Measurements from ENCODE around the gene NDUFB7.
A peak's percentile ranks its signal among the peaks of the same experiment; 100 is the strongest.

The NDUFB7 gene

GRCh38 chr19:14528419-14529253 is 43.2 kb downstream of the NDUFB7 start:
- peaks cover 19% of the 10 kb centered on the region for H3K36me3 ChIP-seq
- no peaks in the 10 kb centered on the region for H3K9me3 ChIP-seq
- peak overlapping the region; percentile 75 for H3K4me3 ChIP-seq
- H3K27me3 ChIP-seq = no peaks in the 10 kb centered on the region
- H3K9ac ChIP-seq = peak overlapping the region; percentile 74
- H3K4me2 ChIP-seq = peak overlapping the region; percentile 92
- no peak for TF ChIP-seq Cebpa-rat (IDR thresholded peaks at IDR 0.05)
- peak overlapping the region; percentile 76 for H3K27ac ChIP-seq
- H4K20me1 ChIP-seq = peaks cover 38% of the 10 kb centered on the region
- H3K4me1 ChIP-seq = peaks cover 42% of the 10 kb centered on the region

- no peak for TF ChIP-seq Cebpa-rat (IDR thresholded peaks at IDR 0.05)
- Histone ChIP-seq H3K27me3 (no peaks in the 10 kb centered on the region), H3K27ac (no peak overlapping the region), H3K4me2 (no peak overlapping the region), H4K20me1 (peaks cover 16% of the 10 kb centered on the region; the same call in 1 of the 2 replicates), H3K36me3 (no peaks in the 10 kb centered on the region), H3K9ac (no peak overlapping the region), H3K4me3 (no peak overlapping the region), H3K4me1 (peaks cover 48% of the 10 kb centered on the region), H3K9me3 (no peaks in the 10 kb centered on the region)
Observed at GRCh38 chr19:14526423-14526822, 45.4 kb downstream of the NDUFB7 start.

- TF ChIP-seq Cebpa-rat (IDR thresholded peaks at IDR 0.05) = no peak
- Histone ChIP-seq H3K9ac (no peak overlapping the region), H3K27ac (no peak overlapping the region), H3K9me3 (no peaks in the 10 kb centered on the region), H3K27me3 (no peaks in the 10 kb centered on the region), H3K4me2 (no peak overlapping the region), H3K36me3 (no peaks in the 10 kb centered on the region), H4K20me1 (peaks cover 10% of the 10 kb centered on the region; the same call in 1 of the 2 replicates), H3K4me1 (peaks cover 41% of the 10 kb centered on the region), H3K4me3 (no peak overlapping the region)
Observed at GRCh38 chr19:14525729-14526128, 46.1 kb downstream of the NDUFB7 start.

- TF ChIP-seq Cebpa-rat (IDR thresholded peaks at IDR 0.05) = no peak
- no peak overlapping the region for H3K4me3 ChIP-seq
- H3K9me3 ChIP-seq = no peaks in the 10 kb centered on the region
- no peak overlapping the region for H3K4me2 ChIP-seq
- peaks cover 26% of the 10 kb centered on the region for H4K20me1 ChIP-seq
- peaks cover 14% of the 10 kb centered on the region for H3K36me3 ChIP-seq
- no peak overlapping the region for H3K9ac ChIP-seq
- H3K27ac ChIP-seq = peak overlapping the region; percentile 60; the same call in 1 of the 2 replicates
- peaks cover 58% of the 10 kb centered on the region for H3K4me1 ChIP-seq
- H3K27me3 ChIP-seq = no peaks in the 10 kb centered on the region
Observed at GRCh38 chr19:14520543-14520942, 51.3 kb downstream of the NDUFB7 start.

- no peak overlapping the region for H3K9ac ChIP-seq
- H3K9me3 ChIP-seq = no peaks in the 10 kb centered on the region
- peak overlapping the region; percentile 83 for H3K4me2 ChIP-seq
- peak overlapping the region; percentile 60 for H3K27ac ChIP-seq
- no peaks in the 10 kb centered on the region for H3K27me3 ChIP-seq
- H3K36me3 ChIP-seq = peaks cover 20% of the 10 kb centered on the region
- H3K4me1 ChIP-seq = peaks cover 64% of the 10 kb centered on the region
- no peak overlapping the region for H3K4me3 ChIP-seq
- TF ChIP-seq Cebpa-rat (IDR thresholded peaks at IDR 0.05) = no peak
- H4K20me1 ChIP-seq = peaks cover 32% of the 10 kb centered on the region
Observed at GRCh38 chr19:14519860-14520407, 51.9 kb downstream of the NDUFB7 start.

GRCh38 chr19:14519245-14519859 is 52.5 kb downstream of the NDUFB7 start:
- peak overlapping the region; percentile 74 for H3K27ac ChIP-seq
- H3K4me3 ChIP-seq = peak overlapping the region; percentile 62
- no peaks in the 10 kb centered on the region for H3K9me3 ChIP-seq
- TF ChIP-seq Cebpa-rat (IDR thresholded peaks at IDR 0.05) = no peak
- H3K36me3 ChIP-seq = peaks cover 26% of the 10 kb centered on the region
- no peaks in the 10 kb centered on the region for H3K27me3 ChIP-seq
- peak overlapping the region; percentile 83 for H3K4me2 ChIP-seq
- peaks cover 38% of the 10 kb centered on the region for H4K20me1 ChIP-seq
- peaks cover 70% of the 10 kb centered on the region for H3K4me1 ChIP-seq
- H3K9ac ChIP-seq = peak overlapping the region; percentile 60; the same call in 1 of the 2 replicates

- H3K4me1 ChIP-seq = peaks cover 68% of the 10 kb centered on the region
- H3K9ac ChIP-seq = peak within 1 kb of the TSS; percentile 98
- H4K20me1 ChIP-seq = peaks cover 52% of the 10 kb centered on the region
- no peaks in the 10 kb centered on the region for H3K9me3 ChIP-seq
- peaks cover 39% of the 10 kb centered on the region for H3K36me3 ChIP-seq
- H3K4me2 ChIP-seq = peak within 1 kb of the TSS; percentile 98
- no peak for TF ChIP-seq Cebpa-rat (IDR thresholded peaks at IDR 0.05)
- H3K4me3 ChIP-seq = peak within 1 kb of the TSS; percentile 98
- H3K27ac ChIP-seq = peak within 1 kb of the TSS; percentile 96
- no peaks in the 10 kb centered on the region for H3K27me3 ChIP-seq
Observed at GRCh38 chr19:14517840-14518505, 53.9 kb downstream of the NDUFB7 start, which contains the start of gene DNAJB1. Gene DNAJB1, minus strand, starts transcription at chr19:14518397. Its CDS starts 48 bp downstream, at chr19:14518349.

- Histone ChIP-seq H3K36me3 (peaks cover 45% of the 10 kb centered on the region), H3K4me2 (peak overlapping the region; percentile 98), H3K27me3 (no peaks in the 10 kb centered on the region), H3K4me3 (peak overlapping the region; percentile 98), H3K27ac (peak overlapping the region; percentile 96), H3K4me1 (peaks cover 62% of the 10 kb centered on the region), H3K9me3 (no peaks in the 10 kb centered on the region), H3K9ac (peak overlapping the region; percentile 98), H4K20me1 (peaks cover 53% of the 10 kb centered on the region)
- no peak for TF ChIP-seq Cebpa-rat (IDR thresholded peaks at IDR 0.05)
Observed at GRCh38 chr19:14517446-14517839, 54.4 kb downstream of the NDUFB7 start.

- H3K36me3 ChIP-seq = peaks cover 45% of the 10 kb centered on the region
- peak overlapping the region; percentile 98 for H3K4me2 ChIP-seq
- peak overlapping the region; percentile 98 for H3K9ac ChIP-seq
- peaks cover 57% of the 10 kb centered on the region for H3K4me1 ChIP-seq
- no peaks in the 10 kb centered on the region for H3K27me3 ChIP-seq
- H3K4me3 ChIP-seq = peak overlapping the region; percentile 98
- peaks cover 53% of the 10 kb centered on the region for H4K20me1 ChIP-seq
- no peak for TF ChIP-seq Cebpa-rat (IDR thresholded peaks at IDR 0.05)
- H3K9me3 ChIP-seq = no peaks in the 10 kb centered on the region
- peak overlapping the region; percentile 96 for H3K27ac ChIP-seq
Observed at GRCh38 chr19:14516746-14517438, 55.0 kb downstream of the NDUFB7 start.

Data from BLaER1 (cell line).